GM21717 (cell line): ENCODE data around the gene ZNF230.

ENCODE experiments used
- ATAC-seq: cut with Tn5 transposase; IDR thresholded peaks from one replicate; pipeline ENCODE4 v1.9.1; 2021; ENCODE audit warnings: mild to moderate bottlenecking, moderate library complexity; ENCODE audit not compliant: unreplicated experiment

Gene ZNF230

DNA sequence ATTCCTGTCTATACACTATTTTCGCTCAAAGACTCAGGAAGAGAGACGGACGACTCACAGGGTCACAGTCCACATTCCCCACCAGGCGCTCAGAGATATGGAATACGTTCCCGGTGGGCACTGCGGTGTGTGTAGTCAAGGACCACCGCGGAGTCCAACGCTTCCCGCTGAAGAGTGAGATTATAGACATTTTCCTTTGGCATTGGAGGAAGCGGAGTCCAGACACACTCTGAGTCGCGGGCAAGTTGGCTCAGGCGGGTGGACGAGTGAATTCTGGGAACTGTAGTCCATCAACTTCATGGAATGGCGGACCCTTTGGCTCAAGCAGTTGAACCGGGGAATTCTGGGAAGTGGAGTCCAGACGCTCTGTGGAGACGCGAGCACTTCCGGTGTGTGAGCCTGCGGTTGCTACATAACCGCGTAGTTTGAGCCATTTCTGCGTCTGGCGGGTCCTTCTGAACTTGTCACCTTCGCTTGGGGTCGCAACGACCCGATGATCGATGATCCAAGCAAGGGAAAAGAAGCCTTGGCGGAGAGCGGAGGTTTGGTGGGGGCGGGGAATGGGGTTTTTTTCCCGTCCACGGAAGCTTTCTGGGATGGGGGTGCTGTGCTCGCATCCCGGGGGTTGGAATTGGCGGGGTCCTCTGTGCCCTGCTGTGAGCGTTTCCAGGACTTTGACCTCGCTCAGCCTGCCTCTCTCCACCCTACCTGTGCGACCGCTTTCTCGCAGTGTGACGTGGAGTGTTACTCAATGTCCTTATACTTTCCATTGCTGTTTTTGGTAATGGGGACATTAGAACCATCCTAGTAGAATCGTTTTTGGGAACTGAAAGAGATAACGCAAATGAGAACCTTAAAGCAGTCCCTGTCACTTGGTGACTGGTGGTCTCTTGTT is at the start of gene ZNF230:
Gene ZNF230 (plus strand): TSS at position 392 of the 895 bp plus-strand sequence. CDS start 4,122 bp downstream, outside the sequence.
- peak; percentile 85 for ATAC-seq

GRCh38 chr19:43956827-43957226 is 45.9 kb upstream of the ZNF230 start:
- no peak for ATAC-seq

- no peak for ATAC-seq
Measured at GRCh38 chr19:43957891-43958290, 44.9 kb upstream of the ZNF230 start.

DNA sequence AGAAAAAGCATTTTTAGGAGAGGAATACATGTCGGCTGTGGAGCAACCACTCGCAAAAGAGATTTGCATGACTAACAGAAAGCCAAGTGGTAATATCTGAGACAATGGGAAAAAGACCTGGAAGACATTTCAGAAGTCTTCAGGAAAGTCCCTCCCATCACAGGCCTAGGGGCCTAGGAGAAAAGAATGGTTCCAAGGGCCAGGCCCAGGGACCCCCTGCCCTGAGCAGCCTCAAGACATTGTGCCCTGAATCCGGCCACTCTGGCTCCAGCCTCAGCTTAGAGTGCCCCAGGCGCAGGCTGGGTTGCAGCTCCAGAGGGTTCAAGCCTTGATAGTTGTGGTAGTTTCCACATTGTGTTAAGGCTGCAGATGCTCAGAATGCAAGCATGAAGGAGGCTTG is 42.3 kb upstream of the ZNF230 start:
- no peak for ATAC-seq

- ATAC-seq: no peak
Measured at GRCh38 chr19:43966079-43966694, 36.6 kb upstream of the ZNF230 start.

- no peak for ATAC-seq
Measured at GRCh38 chr19:43976732-43977131, 26.0 kb upstream of the ZNF230 start.

- ATAC-seq: peak; percentile 14
Measured at GRCh38 chr19:43983544-43983911, 19.2 kb upstream of the ZNF230 start.

DNA sequence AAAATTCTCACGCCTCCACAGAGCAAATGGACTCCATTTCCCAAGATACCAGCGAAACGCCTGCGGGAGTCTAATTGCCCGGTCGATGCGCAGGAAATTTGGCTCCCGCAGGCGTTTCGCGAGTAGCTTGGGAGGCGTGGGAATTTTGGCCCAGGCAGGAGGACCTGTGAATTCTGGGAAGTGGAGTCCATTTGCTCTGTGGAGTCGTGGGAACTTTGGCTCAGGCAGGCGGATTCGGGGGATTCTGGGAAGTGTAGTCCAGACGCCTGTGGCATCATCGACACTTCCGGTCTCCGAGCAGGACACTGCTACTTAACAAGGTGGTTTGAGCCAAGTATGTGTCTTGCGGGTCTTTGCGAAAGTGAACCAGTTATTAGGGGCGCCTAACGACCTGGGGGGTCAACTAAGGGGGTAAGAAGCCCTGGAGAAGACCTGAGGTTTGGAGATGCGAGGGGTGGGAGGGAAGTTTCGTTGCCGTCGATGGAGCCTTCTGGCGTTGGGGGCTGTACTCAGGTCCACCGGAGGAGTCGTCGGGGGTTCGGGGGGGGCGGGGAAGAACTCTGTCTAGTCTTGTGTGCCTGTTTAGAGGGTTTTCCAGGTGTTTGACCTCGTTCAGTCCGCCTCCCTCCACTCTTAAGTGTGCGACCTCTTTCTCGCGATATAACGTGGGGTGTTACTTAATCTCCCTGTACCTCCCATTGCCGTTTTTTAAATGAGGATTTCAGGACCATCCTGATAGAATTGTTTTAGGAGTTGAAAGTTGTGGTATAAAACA is 18.7 kb upstream of the ZNF230 start, which contains the start of gene ZNF155:
Gene ZNF155 (plus strand): TSS at position 277 of the 775 bp plus-strand sequence. CDS start 4,356 bp downstream, outside the sequence.
- peak; percentile 66 for ATAC-seq

- no peak for ATAC-seq
Measured at GRCh38 chr19:43984687-43985000, 18.1 kb upstream of the ZNF230 start.

DNA sequence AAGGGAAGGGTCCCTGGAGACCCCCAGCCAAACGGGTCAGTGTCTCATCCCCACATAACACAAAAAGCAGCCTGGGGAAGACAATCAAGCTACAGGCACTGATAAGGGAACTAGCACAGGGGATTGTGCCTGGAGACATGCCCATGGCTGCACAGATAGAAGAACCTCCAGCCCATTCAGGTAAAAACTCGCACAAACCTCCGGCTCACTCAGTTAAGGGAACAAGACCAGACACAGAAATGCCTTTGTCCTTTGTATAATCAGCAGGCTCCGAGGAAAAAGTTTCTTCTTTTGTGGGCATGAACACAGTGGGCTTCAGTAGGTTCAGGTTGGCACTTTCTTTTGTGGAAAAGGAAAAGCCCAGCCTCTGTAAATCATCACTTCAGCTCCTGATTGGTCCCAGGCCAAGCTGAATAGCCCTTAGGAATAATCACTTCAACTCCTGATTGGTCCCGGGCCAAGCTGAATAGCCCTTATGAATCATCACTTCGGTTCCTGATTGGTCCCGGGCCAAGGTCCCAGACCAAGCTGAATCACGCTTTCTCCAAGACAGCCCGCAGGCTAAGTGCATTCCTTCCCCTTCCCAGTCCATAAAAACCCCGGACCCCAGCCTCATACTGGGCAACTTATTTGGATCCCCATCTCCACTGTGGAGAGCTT is 5.0 kb upstream of the ZNF230 start:
- ATAC-seq: no peak

- ATAC-seq: peak; percentile 8
Measured at GRCh38 chr19:44002212-44002565, 568 bp upstream of the ZNF230 start.

GRCh38 chr19:44003461-44004009 is 778 bp downstream of the ZNF230 start:
- peak; percentile 16 for ATAC-seq

- ATAC-seq: no peak
Measured at GRCh38 chr19:44005973-44006372, 3.2 kb downstream of the ZNF230 start.

GRCh38 chr19:44007473-44007872 is 4.7 kb downstream of the ZNF230 start:
- ATAC-seq: no peak

- ATAC-seq: no peak
Measured at GRCh38 chr19:44010468-44010867, 7.7 kb downstream of the ZNF230 start.

- ATAC-seq: no peak
Measured at GRCh38 chr19:44019498-44019897, 16.7 kb downstream of the ZNF230 start.

DNA sequence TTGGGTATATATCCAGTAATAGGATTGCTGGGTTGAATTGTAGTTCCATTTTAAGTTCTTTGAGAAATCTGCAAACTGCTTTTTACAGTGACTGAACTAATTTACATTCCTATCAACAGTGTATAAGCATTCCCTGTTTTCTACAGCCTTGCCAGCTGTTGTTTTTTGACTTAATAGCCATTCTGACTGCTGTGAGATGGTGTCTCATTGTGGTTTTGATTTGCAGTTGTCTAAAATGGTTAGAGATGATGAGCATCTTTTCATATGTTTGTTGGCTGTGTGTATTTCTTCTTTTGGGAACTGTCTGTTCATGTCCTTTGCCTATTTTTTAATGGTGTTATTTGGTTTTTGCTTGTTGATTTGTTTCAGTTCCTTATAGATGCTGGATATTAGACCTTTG is 18.5 kb downstream of the ZNF230 start:
- no peak for ATAC-seq

- ATAC-seq: no peak
Measured at GRCh38 chr19:44024900-44025216, 22.1 kb downstream of the ZNF230 start.

GRCh38 chr19:44025217-44025936 is 22.6 kb downstream of the ZNF230 start, which contains the start of gene ZNF222:
ZNF222 (plus strand) TSS chr19:44025379; CDS start chr19:44025437, 58 bp downstream.
- ATAC-seq: peak; percentile 89

DNA sequence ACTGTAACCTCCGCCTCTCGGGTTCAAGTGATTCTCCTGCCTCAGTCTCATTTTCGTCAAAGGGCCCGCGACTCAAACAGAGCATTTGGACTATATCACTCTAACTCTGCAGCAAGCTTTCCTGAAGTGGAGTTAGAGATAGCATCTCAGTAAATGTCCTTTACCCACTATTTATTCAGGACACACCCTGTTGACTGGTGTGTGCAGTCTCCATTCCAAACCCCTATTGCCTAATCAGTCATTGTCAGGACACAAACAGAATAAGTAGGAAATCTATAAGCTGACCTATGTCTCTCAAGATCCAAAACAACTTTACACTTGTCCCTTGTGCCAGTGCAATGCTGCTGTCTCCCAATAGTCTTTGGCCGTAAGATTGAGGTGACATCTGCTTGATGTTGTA is 23.9 kb downstream of the ZNF230 start:
- ATAC-seq: no peak
